DOHH2 (cell line): ENCODE data around the gene GATA6.
"Not testable (repeated sequence)": the region's sequence is repeated elsewhere in the genome, so short reads cannot be mapped to it uniquely, and the experiment has no call there.

Experiments used
- H3F3A ChIP-seq: fragments of 200-600 bp; sonication (generic), shearing (Covaris generic); 2 replicates; pipeline ENCODE4 v1.6.0; 2016; ENCODE audit warnings: antibody characterized with exemption, mild to moderate bottlenecking; ENCODE audit not compliant: control insufficient read depth, insufficient read depth
- H3K27ac ChIP-seq: fragments of 200-600 bp; sonication (generic); 2 replicates; pipeline ENCODE4 v1.5.1; 2014; ENCODE audit warnings: low read depth, mild to moderate bottlenecking, low read length, moderate library complexity
- H3K27me3 ChIP-seq: fragments of 200-600 bp; sonication (generic); 2 replicates; pipeline ENCODE4 v1.6.1; 2014; ENCODE audit warnings: mild to moderate bottlenecking, low read length, mixed read lengths; ENCODE audit not compliant: control insufficient read depth
- H3K36me3 ChIP-seq: fragments of 200-600 bp; sonication (generic); 2 replicates; pipeline ENCODE4 v1.6.1; 2014; ENCODE audit warnings: mild to moderate bottlenecking, low read length, moderate library complexity, mixed read lengths; ENCODE audit not compliant: control insufficient read depth
- H3K4me1 ChIP-seq: fragments of 200-600 bp; sonication (generic); 2 replicates; pipeline ENCODE4 v1.6.1; 2014; ENCODE audit warnings: mild to moderate bottlenecking, low read length, mixed read lengths; ENCODE audit not compliant: control insufficient read depth
- H3K4me2 ChIP-seq: fragments of 200-600 bp; sonication (generic); 2 replicates; pipeline ENCODE4 v1.6.0; 2014; ENCODE audit warnings: mild to moderate bottlenecking, low read length, moderate library complexity
- H3K4me3 ChIP-seq: fragments of 200-600 bp; sonication (generic); 2 replicates; pipeline ENCODE4 v1.5.1; 2014; ENCODE audit warnings: mild to moderate bottlenecking, low read length, mixed read lengths
- H3K79me2 ChIP-seq: fragments of 200-600 bp; sonication (generic); 2 replicates; pipeline ENCODE4 v1.6.1; 2014; ENCODE audit warnings: mild to moderate bottlenecking, low read length, mixed read lengths; ENCODE audit not compliant: control insufficient read depth
- H3K9me2 ChIP-seq: fragments of 200-600 bp; sonication (generic); replicated peaks from 2 replicates; pipeline ENCODE4 v1.6.1; 2014; ENCODE audit warnings: mild to moderate bottlenecking, low read length, mixed read lengths; ENCODE audit not compliant: control insufficient read depth
- H3K9me3 ChIP-seq: fragments of 200-600 bp; sonication (generic); 2 replicates; pipeline ENCODE4 v1.6.1; 2014; ENCODE audit warnings: antibody characterized with exemption, low read length, mixed read lengths; ENCODE audit not compliant: control insufficient read depth, insufficient read depth
- H4K20me1 ChIP-seq: fragments of 200-600 bp; sonication (generic); 2 replicates; pipeline ENCODE4 v1.6.0; 2014; ENCODE audit warnings: low read depth, mild to moderate bottlenecking, antibody characterized with exemption, low read length, moderate library complexity; ENCODE audit not compliant: control insufficient read depth, insufficient read depth
- CTCF ChIP-seq: fragments of 200-600 bp; sonication (generic); IDR thresholded peaks from one replicate; pipeline ENCODE4 v1.5.1; 2014; ENCODE audit warnings: antibody characterized with exemption, mild to moderate bottlenecking, low read depth, low read length; ENCODE audit not compliant: poor library complexity, severe bottlenecking
- EZH2phosphoT487 ChIP-seq: fragments of 200-600 bp; sonication (generic); IDR thresholded peaks from 2 replicates; pipeline ENCODE4 v1.6.1; 2017; ENCODE audit warnings: borderline replicate concordance, mild to moderate bottlenecking, antibody characterized with exemption, low read length, moderate library complexity, mixed read lengths

Gene GATA6

GRCh38 chr18:22182884-22183697, 13.7 kb downstream of the GATA6 start:
- no peaks in the 10 kb centered on the region for H3F3A ChIP-seq
- H3K27ac ChIP-seq, result no peak overlapping the region
- no peak overlapping the region for H3K4me3 ChIP-seq
- no peaks in the 10 kb centered on the region for H3K9me3 ChIP-seq
- no peaks in the 10 kb centered on the region for H3K4me1 ChIP-seq
- H4K20me1 ChIP-seq, result no peaks in the 10 kb centered on the region
- no peaks in the 10 kb centered on the region for H3K79me2 ChIP-seq
- H3K27me3 ChIP-seq, result no peaks in the 10 kb centered on the region; the same call in 1 of the 2 replicates
- H3K4me2 ChIP-seq, result no peak overlapping the region
- no peaks in the 10 kb centered on the region for H3K9me2 ChIP-seq
- TF ChIP-seq EZH2phosphoT487 (no peak), CTCF (no peak)
- H3K36me3 ChIP-seq, result no peaks in the 10 kb centered on the region

- H3K36me3 ChIP-seq, result no peaks in the 10 kb centered on the region
- H3K4me1 ChIP-seq, result no peaks in the 10 kb centered on the region
- no peak overlapping the region for H3K27ac ChIP-seq
- no peaks in the 10 kb centered on the region; the same call in 1 of the 2 replicates for H3K27me3 ChIP-seq
- TF ChIP-seq CTCF, result no peak
- TF ChIP-seq EZH2phosphoT487, result no peak
- H3K79me2 ChIP-seq, result no peaks in the 10 kb centered on the region
- no peaks in the 10 kb centered on the region for H4K20me1 ChIP-seq
- no peaks in the 10 kb centered on the region for H3K9me3 ChIP-seq
- no peaks in the 10 kb centered on the region for H3K9me2 ChIP-seq
- H3F3A ChIP-seq, result no peaks in the 10 kb centered on the region
- H3K4me3 ChIP-seq, result no peak overlapping the region
- no peak overlapping the region for H3K4me2 ChIP-seq
Observed at GRCh38 chr18:22183698-22184170, 14.3 kb downstream of the GATA6 start.

- not testable (repeated sequence) for H4K20me1 ChIP-seq, H3K9me2 ChIP-seq, H3K27me3 ChIP-seq, H3K79me2 ChIP-seq, H3K9me3 ChIP-seq, H3F3A ChIP-seq, H3K27ac ChIP-seq, H3K4me3 ChIP-seq, H3K4me2 ChIP-seq, H3K36me3 ChIP-seq, H3K4me1 ChIP-seq
Observed at GRCh38 chr18:22184573-22184972, 15.2 kb downstream of the GATA6 start.

- Histone ChIP-seq H3K36me3 (no peaks in the 10 kb centered on the region), H3K4me2 (no peak overlapping the region), H3K27ac (no peak overlapping the region), H3F3A (no peaks in the 10 kb centered on the region), H3K4me1 (no peaks in the 10 kb centered on the region), H3K9me2 (no peaks in the 10 kb centered on the region), H4K20me1 (no peaks in the 10 kb centered on the region), H3K79me2 (no peaks in the 10 kb centered on the region), H3K4me3 (no peak overlapping the region), H3K9me3 (no peaks in the 10 kb centered on the region), H3K27me3 (no peaks in the 10 kb centered on the region)
- no peak for TF ChIP-seq CTCF
- no peak for TF ChIP-seq EZH2phosphoT487
Observed at GRCh38 chr18:22185273-22185672, 15.9 kb downstream of the GATA6 start.
